Stimulated activated CD8-positive, alpha-beta memory T cell treated with anti-CD3 and anti-CD28 coated beads, Interleukin-7, amount 100 ng/mL, for 48 hours (primary cell): ENCODE measurements around the gene ADGRA1.
"Not testable (repeated sequence)": the region's sequence is repeated elsewhere in the genome, so short reads cannot be mapped to it uniquely, and the experiment has no call there.

ENCODE experiments used
- DNase-seq, 2 donors: peaks; one replicate each; pipeline ENCODE4 v3.0.0-alpha.2; 2020; ENCODE audit warnings: low read depth in 1 of 2; ENCODE audit errors: extremely low read depth in 1 of 2

ADGRA1 gene

DNA sequence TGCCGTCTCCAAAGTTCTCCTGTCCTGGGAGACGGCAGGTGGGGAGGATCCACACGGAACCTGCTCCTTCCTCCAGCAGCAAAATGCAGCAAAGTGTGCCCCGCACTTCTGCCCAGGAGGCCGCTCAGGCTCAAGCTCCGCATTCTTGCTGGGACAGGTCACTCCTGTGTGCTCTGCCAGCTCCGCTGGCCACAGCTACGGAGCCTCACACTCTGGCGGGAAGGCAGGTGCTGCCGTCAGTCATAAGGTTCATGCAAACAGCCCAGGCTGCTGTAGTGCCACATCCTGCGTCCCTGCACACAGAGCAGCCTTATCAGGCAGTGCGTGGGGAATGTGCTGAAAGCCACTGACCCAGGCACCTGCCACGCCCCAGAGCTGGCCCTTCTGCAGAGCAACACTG, 22.4 kb downstream of the ADGRA1 start:
- DNase-seq: no peak

DNA sequence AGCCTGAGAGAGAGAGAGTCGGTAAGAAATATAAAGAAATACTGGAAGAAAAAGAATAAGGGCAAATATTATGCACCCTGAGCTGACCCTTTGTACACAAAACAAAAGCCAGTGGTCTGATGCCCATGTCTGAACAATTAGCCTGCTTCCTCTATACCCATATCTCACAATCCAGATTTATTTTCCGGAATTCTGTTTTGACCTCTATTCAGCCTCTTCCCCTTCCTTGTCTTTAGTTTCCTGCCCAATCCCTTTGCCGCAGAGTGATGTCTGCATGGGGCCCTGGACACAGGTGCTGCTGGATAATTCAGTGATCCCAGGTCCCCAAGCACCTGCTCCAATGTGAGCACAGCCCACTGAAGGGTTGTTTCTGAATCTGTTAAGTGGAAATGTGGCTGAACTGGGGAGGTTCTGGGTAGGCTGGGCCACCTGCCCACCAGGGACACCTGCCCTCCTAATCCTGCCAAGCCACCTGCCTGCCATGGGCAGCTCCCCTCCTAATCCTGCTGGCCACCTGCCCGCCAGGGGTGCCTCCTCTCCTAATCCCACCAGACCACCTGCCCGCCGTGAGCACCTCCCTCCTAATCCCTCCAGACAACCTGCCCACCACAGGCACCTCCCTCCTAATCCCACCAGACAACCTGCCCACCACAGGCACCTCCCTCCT, 23.0 kb downstream of the ADGRA1 start:
- no peak for DNase-seq

DNA sequence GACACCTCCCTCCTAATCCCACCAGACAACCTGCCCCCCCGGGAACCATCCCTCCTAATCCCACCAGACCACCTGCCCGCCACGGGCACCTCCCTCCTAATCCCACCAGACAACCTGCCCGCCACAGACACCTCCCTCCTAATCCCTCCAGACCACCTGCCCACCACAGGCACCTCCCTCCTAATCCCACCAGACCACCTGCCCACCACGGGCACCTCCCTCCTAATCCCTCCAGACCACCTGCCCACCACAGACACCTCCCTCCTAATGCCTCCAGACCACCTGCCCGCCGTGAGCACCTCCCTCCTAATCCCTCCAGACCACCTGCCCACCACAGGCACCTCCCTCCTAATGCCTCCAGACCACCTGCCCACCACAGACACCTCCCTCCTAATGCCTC, 23.9 kb downstream of the ADGRA1 start:
- DNase-seq: not testable (repeated sequence)

DNA sequence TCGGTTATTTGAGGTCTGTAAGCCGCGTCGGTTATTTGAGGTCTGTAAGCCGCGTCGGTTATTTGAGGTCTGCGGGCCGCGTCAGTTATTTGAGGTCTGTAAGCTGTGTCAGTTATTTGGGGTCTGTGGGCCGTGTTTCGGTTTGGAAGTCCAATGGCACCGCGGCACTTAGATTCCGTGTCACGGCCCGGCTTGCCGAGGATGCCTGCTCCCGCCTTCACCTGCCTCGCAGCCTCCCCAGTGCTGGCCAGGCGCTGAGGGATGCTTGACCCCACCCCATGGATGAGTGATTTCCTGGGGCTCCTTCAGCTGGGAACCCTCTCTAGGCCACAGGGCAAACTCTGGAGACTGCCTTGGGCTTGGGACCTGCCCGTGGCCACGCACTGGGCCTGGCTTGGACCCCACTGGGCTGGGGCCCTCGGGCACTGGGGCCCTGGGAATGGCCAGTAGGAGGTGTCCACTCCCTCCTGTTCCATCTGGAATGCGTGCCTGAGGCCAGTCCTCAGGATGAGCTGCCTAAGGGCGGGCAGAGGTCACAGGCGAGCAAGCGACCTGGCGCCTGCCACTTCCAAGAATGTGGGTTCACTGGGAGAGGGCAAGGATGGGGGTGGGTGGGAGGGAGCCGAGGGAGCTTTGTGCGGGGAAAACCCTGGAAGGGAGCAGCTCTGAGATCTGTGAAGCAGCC, 25.6 kb downstream of the ADGRA1 start:
- DNase-seq: no peak

DNA sequence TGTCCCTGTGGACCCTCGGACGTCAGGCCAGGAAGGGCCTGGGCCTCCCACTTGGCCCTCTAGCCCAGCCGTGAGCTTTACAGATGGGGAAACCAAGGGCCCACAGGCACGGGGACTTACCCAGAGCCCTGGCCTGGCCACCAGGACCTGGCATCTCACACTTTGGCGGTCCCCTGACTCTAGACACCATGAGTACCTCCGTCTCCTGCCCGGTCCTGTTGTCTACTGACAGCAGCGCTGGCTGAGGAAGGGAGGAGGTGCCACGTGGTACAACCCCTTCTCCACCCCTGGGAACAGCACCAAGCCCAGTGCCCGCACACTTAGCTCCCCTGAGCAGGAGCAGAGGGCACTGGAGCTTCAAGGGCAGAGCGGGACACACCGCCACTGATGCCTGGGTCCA, 26.1 kb downstream of the ADGRA1 start:
- DNase-seq: no peak

DNA sequence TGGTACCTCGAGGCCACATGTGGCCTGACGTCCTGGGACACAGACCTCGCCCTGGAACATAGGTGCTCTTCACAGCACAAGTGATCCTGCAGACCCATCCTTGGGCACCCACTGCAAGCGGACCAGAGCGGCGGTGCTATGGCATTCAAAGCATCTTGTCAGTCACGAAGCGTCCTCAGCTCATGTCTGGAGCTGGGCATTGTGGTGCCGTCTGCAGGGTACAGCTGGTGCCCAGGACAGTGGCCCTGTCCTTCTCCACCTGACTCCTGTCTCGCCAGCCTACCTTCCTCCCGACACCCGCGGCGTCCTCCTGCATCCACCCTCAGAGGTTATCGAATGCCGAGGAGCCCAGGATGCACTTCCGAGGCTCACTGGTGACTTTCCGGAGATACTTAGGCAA, 26.5 kb downstream of the ADGRA1 start:
- no peak for DNase-seq

DNA sequence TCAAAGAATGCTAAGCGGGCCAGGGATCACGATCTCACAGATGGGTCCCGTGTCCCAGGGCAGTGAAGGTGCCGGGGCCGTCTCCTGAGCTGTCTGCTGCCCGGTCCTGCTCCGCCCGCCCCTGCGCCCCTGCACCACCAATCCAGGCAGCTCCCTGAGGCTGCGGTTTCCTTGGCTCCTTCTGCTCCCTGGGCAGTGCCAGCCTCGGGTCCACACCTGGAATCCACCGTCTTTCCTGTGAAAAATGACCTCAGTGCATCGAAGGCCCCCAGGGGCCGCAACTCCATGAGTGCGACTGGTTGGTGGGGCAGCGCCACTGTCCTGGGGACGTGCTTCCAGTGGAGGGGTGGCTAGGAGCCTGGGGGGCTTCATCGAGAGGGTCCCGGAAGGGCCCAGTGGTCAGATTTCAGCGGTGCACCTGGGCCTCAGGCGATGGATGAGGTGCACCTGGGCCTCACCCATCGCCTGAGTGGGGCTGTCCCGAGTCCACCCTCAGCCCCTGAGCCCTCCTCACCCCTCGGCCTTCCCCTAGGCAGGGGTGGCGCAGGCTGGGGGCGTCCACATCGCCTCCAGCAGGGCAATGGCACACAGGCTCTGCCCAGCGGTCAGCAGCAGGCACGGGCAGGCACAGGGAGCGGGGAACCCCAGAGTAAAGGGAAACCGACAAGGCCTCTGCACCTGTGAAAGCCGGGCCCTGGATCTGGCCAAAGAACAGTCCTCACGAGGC, 27.2 kb downstream of the ADGRA1 start:
- no peak for DNase-seq

DNA sequence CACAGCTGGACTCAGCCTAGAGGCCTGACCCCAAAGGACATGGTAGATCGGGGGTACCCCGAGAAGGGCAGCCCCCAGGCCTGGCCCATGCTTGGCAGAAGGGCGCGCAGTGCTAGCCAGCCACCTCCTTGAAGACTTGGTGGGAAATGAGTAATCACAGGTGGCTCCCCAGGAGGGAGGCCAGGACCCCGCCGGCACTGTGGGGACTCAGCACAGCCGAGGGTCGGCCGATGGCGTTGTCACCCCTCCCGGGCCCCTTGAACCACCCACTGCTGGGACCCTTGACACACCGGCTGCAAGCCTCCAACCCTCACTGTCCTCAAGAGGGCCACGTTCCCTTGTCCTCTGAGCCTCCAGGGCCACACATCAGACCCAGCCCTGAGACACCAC, 27.7 kb downstream of the ADGRA1 start:
- no peak for DNase-seq

DNA sequence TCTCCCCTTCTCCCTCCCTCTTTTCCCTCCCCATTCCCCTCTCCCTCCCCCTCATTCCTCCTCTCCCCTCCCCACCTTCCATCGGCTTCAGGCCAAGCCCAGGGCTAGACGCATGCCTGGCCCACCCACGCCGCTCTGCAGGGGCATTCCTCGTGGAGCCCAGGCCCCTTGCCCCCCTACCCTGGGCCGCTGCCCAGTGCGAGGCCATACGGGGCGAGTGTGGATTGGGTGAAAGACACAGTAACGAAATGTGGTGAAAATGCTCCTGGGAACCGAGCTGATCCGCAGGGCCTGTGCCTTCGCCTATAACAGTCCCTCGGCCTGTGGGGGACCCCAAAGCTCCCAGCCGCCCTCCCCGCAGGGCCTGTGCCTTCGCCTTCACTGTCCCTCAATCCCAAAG, 28.3 kb downstream of the ADGRA1 start:
- no peak for DNase-seq

DNA sequence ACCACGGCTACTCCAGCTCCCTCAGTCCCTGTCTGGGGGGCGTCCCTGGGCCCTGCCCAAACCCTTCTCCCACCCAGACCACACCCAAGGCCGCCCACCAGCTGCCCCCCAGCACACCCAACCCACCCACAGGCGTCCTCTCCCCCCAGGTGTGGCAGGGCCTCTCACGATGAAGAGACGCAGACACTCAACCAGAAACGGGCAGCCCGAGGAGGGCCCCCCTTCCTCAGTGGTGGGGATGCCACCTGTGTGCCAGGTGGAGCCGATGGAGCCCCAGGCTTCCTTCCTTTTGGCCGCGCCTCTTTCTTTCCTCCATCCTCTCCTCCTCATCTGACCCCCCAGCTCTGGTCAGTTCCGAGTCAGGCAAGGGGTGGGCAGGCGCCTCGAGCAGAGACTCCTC, 28.7 kb downstream of the ADGRA1 start:
- no peak for DNase-seq

DNA sequence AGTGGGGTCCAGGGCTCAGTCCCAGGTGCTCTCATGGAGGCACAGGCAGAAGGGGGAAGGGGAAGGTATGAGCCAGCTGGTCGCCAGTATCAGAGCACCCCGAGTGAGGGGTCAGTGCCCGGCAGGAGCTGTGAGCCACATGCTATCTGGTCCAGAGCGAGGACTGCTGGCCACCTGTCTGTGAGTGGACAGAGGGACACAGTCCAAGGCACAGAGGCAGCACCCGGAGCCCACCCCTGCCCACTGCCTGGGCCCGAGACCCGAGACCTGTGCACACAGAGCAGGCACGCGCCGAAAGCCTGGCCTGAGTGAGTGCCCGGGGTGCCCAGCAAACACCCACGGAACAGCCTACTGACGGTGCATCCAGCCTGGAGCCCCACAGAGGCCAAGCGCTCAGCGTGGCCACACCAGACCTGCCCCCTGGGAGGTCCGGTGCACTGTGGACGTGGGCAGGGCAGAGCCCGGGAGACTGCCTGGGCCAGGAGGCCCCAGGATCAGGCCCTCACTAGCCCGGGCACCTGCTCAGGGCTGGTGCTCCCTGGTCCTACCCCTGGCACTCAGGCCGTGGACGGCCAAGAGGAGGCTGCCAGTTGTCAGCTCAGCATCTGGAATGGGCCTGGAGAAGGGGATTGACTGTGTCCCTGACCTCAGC, 29.4 kb downstream of the ADGRA1 start:
- DNase-seq: no peak

DNA sequence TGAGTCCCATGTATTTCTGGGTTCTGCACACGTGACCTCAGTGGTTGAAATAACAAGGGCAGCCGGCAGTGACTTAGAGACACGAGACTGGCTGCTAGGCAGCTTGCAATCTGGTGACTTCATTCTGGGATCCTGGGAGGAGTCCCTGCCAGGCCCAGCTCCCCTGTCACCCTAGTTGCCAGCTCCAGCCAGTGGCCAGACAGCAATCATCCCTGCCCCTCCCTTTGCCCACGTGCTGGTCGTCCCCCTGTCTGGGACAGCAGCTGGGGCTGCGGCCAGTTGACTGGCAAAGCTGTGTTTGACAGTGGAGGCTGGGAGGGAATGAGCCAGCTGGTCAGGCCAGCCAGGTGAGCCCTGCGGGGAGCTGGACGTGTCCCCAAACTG, 30.0 kb downstream of the ADGRA1 start:
- no peak for DNase-seq

DNA sequence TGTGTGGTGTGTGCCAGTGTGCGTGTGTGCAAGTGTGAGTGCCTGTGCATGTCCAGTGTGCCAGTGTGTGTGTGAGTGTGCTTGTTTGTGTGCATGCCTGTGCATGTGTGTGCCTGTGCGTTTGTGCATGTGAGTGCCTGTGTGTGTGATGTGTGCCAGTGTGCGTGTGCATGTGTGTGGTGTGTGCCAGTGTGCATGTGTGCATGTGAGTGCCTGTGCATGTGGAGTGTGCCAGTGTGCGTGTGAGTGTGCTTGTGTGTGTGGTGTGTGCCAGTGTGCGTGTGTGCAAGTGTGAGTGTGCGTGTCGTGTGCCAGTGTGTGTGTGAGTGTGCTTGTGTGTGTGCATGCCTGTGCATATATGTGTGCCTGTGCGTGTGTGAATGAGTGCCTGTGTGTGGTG, 33.8 kb downstream of the ADGRA1 start:
- DNase-seq: no peak

DNA sequence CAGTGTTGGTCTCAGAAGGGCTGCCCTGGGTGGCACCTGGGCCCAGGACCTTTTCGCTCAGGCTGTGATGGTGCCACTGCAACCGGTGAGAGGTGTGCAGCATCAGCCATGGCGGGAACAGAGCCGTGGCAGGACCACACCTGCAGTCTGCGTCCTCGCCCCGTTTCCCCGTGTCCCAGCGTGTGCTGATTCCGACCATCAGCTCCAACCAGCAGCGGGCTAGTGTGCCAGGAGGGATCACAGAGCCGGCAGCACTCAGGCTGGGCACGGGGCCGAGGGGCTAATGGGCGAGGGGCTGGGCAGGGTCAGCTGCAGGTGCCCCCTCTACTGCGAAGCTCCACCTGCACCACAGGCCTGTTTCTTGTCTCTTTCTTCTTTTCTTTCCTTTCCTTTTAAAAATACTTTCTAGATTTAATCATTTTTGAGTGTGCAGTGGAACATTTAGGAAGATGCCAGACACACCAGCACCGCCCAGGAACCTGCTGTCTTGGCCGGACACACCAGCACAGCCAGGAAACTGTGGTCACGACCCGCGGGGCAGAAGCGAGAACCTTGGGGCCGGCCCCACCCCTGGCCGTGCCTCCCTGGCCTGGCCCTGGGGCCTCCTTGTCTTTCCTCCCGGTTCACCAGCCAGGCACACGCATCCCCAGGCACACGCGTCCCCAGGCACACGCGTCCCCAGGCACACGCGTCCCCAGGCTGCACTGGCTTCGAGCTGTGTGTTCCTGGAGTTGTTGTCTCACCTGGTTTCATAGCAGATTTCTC, 34.6 kb downstream of the ADGRA1 start:
- DNase-seq: no peak

DNA sequence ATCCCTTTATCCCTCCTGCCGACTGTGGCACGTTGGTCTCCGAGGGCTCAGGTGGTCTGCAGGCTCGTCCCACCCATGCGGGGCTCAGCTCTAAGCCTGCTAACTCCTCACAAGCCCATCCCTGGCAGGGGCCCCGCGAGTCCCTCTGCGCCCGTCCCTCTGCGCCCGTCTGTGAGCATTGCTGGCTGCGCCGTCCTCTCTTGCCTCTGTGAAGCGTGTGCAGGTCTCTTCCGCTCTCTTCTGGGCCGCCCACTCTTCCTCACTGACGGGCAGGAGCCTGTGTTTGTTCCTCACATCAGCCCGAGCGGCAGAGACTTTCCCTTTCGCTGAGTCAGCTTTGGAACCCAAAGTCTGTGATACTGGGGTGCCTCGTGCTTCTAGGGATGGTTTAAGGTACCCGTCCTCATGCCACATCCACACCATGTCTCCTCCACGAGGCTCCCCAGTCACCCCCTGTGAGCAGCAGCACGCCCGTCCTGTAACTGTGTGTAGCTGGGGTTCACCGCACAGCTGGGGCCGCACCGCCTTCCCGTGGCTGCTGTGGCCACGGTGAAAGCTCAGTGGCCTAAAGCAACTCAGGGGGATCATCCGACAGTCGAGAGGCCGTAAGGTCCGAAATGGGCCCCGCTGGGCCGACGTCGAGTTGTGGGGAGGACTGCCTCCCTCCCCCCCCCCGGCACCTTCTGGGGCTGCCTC, 35.5 kb downstream of the ADGRA1 start:
- DNase-seq: peak in 1 of 2 donors; percentile 10

DNA sequence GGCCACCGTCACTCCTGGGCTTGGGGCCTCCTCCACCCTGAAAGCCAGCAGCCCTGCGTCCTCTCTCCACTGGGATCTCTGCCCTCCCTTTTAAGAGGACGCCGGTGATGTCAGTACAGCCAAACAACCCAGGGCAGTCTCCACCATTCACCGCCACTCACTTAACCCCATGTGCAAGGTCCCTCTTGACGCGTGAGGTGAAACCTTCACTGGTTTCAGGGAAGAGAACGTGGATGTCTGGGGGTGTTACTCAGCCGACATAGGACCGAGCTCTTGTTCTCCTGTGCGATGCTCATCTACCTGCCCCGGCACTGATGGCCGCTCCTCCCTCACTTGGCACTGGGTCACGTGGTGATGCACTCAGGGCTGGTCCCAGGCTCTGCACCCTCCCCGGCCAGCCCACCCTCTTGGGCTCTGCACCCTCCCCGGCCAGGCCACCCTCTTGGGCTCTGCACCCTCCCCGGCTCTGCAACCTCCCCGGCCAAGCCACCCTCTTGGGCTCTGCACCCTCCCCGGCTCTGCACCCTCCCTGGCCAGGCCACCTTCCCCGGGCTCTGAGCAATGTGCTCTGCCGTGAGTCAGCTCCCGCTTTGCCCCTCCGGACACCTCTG, 36.1 kb downstream of the ADGRA1 start:
- no peak for DNase-seq

DNA sequence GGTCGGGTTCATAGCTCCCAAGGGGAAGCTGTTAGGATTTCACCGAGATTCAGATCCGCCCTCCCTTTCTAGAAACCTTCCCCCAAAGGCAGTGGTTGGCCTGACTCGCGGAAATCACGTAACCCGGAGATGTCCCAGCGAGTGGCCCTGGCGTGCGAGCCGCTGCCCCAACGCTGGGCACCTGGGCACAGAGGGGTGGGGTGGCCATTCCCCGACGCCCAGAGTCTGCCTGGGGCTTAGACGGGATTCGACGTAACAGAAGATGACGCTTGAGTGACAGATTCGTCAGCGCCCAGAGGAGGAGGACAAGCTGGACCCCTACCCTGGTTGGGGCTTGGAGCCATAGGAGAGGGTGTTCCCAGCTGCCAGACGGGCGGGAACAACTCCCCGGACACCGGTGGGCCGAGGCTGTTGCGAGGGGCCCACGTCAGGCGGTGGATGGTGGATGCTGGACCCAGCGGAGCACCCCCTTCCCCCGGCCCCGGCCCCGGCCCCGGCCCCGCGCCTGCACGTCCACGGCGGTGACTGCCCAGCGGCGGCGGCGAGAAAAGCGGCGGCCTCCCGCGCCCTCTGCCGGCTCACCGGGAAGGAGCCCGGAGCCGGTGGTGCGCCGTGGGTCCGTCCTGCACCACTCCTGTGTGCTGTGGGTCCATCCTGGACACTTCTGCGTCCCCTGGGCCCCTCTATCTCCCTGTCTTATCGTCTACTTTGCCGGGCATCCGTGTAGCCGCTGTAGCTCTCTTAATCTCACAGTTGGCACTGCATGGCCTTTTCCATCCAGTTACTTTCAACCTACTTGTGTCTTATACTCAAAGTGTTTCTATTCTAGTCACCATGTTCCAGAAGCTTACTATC, 36.9 kb downstream of the ADGRA1 start:
- DNase-seq: no peak

DNA sequence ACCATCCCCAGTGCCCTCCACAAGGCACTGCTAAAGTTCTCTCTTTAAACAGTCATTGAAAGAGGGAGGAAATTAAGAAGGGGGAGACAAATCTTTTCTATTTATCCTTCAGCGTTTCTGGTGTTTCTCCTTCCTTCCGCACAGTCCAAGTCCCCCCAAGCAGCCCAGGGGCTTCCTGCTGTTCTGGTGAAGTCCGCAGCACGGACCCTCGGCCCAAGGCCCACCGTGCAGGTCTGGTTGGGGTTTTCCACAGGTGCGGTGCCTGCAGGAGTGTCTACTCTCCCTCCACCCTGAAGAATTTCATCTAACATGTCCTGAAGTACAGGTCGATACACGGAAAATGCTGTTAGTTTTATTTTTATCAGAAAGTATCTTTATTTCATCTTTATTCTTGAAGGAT, 38.2 kb downstream of the ADGRA1 start:
- no peak for DNase-seq
